MM.1S (cell line): ENCODE data around the gene HOXD8.

Source experiments
- DNase-seq: peaks from one replicate; pipeline ENCODE4 v3.0.0-alpha.2; 2015
- H2AFZ ChIP-seq: fragments of 300-600 bp; sonication (generic); 2 replicates; pipeline ENCODE4 v1.6.0; 2016; ENCODE audit warnings: antibody characterized with exemption, low read length
- H3F3A ChIP-seq: fragments of 300-600 bp; sonication (generic); 2 replicates; pipeline ENCODE4 v1.6.1; 2016; ENCODE audit warnings: mild to moderate bottlenecking, antibody characterized with exemption, low read length, moderate library complexity, mixed read lengths; ENCODE audit not compliant: insufficient read depth
- H3K27ac ChIP-seq: fragments of 300-600 bp; sonication (generic); 2 replicates; pipeline ENCODE4 v1.5.1; 2016; ENCODE audit warnings: mild to moderate bottlenecking, low read length
- H3K27me3 ChIP-seq: fragments of 300-600 bp; sonication (generic); replicated peaks from 2 replicates; pipeline ENCODE4 v1.6.0; 2016; ENCODE audit warnings: low read length; ENCODE audit not compliant: insufficient read depth
- H3K36me3 ChIP-seq: fragments of 300-600 bp; sonication (generic); replicated peaks from 2 replicates; pipeline ENCODE4 v1.6.1; 2016; ENCODE audit warnings: mild to moderate bottlenecking, low read length, mixed read lengths; ENCODE audit not compliant: insufficient read depth
- H3K4me1 ChIP-seq: fragments of 300-600 bp; sonication (generic); 2 replicates; pipeline ENCODE4 v1.6.1; 2016; ENCODE audit warnings: low read length, mixed read lengths
- H3K4me2 ChIP-seq: fragments of 300-600 bp; sonication (generic); 2 replicates; pipeline ENCODE4 v1.6.0; 2016; ENCODE audit warnings: low read depth, low read length
- H3K4me3 ChIP-seq: fragments of 300-600 bp; sonication (generic); 2 replicates; pipeline ENCODE4 v1.5.1; 2016; ENCODE audit warnings: low read length, mixed read lengths
- H3K79me2 ChIP-seq: fragments of 300-600 bp; sonication (generic); 2 replicates; pipeline ENCODE4 v1.6.1; 2016; ENCODE audit warnings: mixed run types, low read length, mixed read lengths
- H3K9ac ChIP-seq: fragments of 300-600 bp; sonication (generic); 2 replicates; pipeline ENCODE4 v1.6.1; 2016; ENCODE audit warnings: low read length, mixed read lengths
- H3K9me2 ChIP-seq: fragments of 300-600 bp; sonication (generic); replicated peaks from 2 replicates; pipeline ENCODE4 v1.6.1; 2016; ENCODE audit warnings: mild to moderate bottlenecking, low read length, mixed read lengths; ENCODE audit not compliant: insufficient read depth
- H3K9me3 ChIP-seq: fragments of 300-600 bp; sonication (generic); replicated peaks from 2 replicates; pipeline ENCODE4 v1.6.1; 2016; ENCODE audit warnings: mild to moderate bottlenecking, low read length, mixed read lengths; ENCODE audit not compliant: insufficient read depth
- H4K20me1 ChIP-seq: fragments of 300-600 bp; sonication (generic); 2 replicates; pipeline ENCODE4 v1.6.1; 2016; ENCODE audit warnings: mild to moderate bottlenecking, low read length, moderate library complexity, mixed read lengths; ENCODE audit not compliant: insufficient read depth
- CTCF ChIP-seq: fragments of 300-600 bp; sonication (generic); IDR thresholded peaks from 2 replicates; pipeline ENCODE4 v1.5.1; 2016; ENCODE audit warnings: antibody characterized with exemption, low read length, mixed read lengths
- EZH2 ChIP-seq: fragments of 300-600 bp; sonication (generic); optimal IDR thresholded peaks from 2 replicates; pipeline ENCODE3; 2017; ENCODE audit warnings: low read depth, mild to moderate bottlenecking, antibody characterized with exemption, low read length, mixed read lengths
- EZH2phosphoT487 ChIP-seq: fragments of 300-600 bp; sonication (generic); IDR thresholded peaks from 2 replicates; pipeline ENCODE4 v1.6.1; 2018; ENCODE audit warnings: antibody characterized with exemption, low read length

HOXD8 gene

GRCh38 chr2:176160251-176160985, 30.9 kb downstream of the HOXD8 start:
- no peak for TF ChIP-seq EZH2
- no peak for TF ChIP-seq EZH2phosphoT487
- no peak for TF ChIP-seq CTCF
- no peaks in the 10 kb centered on the region for H3F3A ChIP-seq
- DNase-seq, result no peak
- H3K27me3 ChIP-seq, result peaks cover 8% of the 10 kb centered on the region; the same call in 1 of the 2 replicates
- no peaks in the 10 kb centered on the region for H3K9me2 ChIP-seq
- no peak overlapping the region for H2AFZ ChIP-seq
- no peaks in the 10 kb centered on the region for H3K4me1 ChIP-seq
- no peaks in the 10 kb centered on the region for H4K20me1 ChIP-seq
- H3K79me2 ChIP-seq, result no peaks in the 10 kb centered on the region
- no peak overlapping the region for H3K4me3 ChIP-seq
- H3K4me2 ChIP-seq, result no peak overlapping the region
- no peaks in the 10 kb centered on the region for H3K9me3 ChIP-seq
- H3K27ac ChIP-seq, result no peak overlapping the region
- H3K36me3 ChIP-seq, result no peaks in the 10 kb centered on the region
- no peak overlapping the region for H3K9ac ChIP-seq

- Histone ChIP-seq H4K20me1 (no peaks in the 10 kb centered on the region), H3K9ac (no peak overlapping the region), H3K79me2 (no peaks in the 10 kb centered on the region), H3K27me3 (peaks cover 8% of the 10 kb centered on the region; the same call in 1 of the 2 replicates), H3K9me2 (no peaks in the 10 kb centered on the region), H3K36me3 (no peaks in the 10 kb centered on the region), H3K27ac (no peak overlapping the region), H3K4me2 (no peak overlapping the region), H3F3A (no peaks in the 10 kb centered on the region), H3K9me3 (no peaks in the 10 kb centered on the region), H3K4me1 (no peaks in the 10 kb centered on the region), H3K4me3 (no peak overlapping the region), H2AFZ (no peak overlapping the region)
- TF ChIP-seq CTCF (no peak), EZH2 (no peak), EZH2phosphoT487 (no peak)
- DNase-seq, result no peak
Measured at GRCh38 chr2:176160986-176161824, 31.7 kb downstream of the HOXD8 start.

GRCh38 chr2:176161825-176162626, 32.5 kb downstream of the HOXD8 start:
- H3K9ac ChIP-seq, result no peak overlapping the region
- no peaks in the 10 kb centered on the region for H3F3A ChIP-seq
- peaks cover 8% of the 10 kb centered on the region; the same call in 1 of the 2 replicates for H3K27me3 ChIP-seq
- H3K4me2 ChIP-seq, result no peak overlapping the region
- no peaks in the 10 kb centered on the region for H4K20me1 ChIP-seq
- no peak for TF ChIP-seq EZH2phosphoT487
- TF ChIP-seq CTCF, result no peak
- no peak for TF ChIP-seq EZH2
- no peaks in the 10 kb centered on the region for H3K79me2 ChIP-seq
- H2AFZ ChIP-seq, result no peak overlapping the region
- no peak overlapping the region for H3K27ac ChIP-seq
- no peaks in the 10 kb centered on the region for H3K9me3 ChIP-seq
- DNase-seq, result no peak
- H3K4me3 ChIP-seq, result no peak overlapping the region
- H3K4me1 ChIP-seq, result no peaks in the 10 kb centered on the region
- H3K9me2 ChIP-seq, result no peaks in the 10 kb centered on the region
- H3K36me3 ChIP-seq, result no peaks in the 10 kb centered on the region
